GM23248 (cell line): ENCODE measurements around the gene SLC22A1. TPM values are rescaled to one million over a fixed set of nuclear protein-coding genes. Genes with fewer than 3 reads are reported as not detected.

Experiments
- DNase-seq: peaks from one replicate; pipeline ENCODE4 v3.0.0-alpha.2; 2015
- H2AFZ ChIP-seq: fragments of 200-600 bp; sonication (generic); 2 replicates; pipeline ENCODE4 v1.6.1; 2016; ENCODE audit warnings: antibody characterized with exemption
- H3F3A ChIP-seq: fragments of 200-600 bp; sonication (generic); 2 replicates; pipeline ENCODE4 v1.6.1; 2016; ENCODE audit warnings: mild to moderate bottlenecking, antibody characterized with exemption, mixed run types; ENCODE audit not compliant: insufficient read depth
- H3K27ac ChIP-seq: fragments of 200-600 bp; sonication (generic); 2 replicates; pipeline ENCODE4 v1.5.1; 2016; ENCODE audit warnings: mild to moderate bottlenecking
- H3K27me3 ChIP-seq: fragments of 200-600 bp; sonication (generic); replicated peaks from 2 replicates; pipeline ENCODE4 v1.6.1; 2016; ENCODE audit warnings: mild to moderate bottlenecking; ENCODE audit not compliant: insufficient read depth
- H3K36me3 ChIP-seq: fragments of 200-600 bp; sonication (generic); 2 replicates; pipeline ENCODE4 v1.6.1; 2016; ENCODE audit warnings: low read depth, mild to moderate bottlenecking
- H3K4me1 ChIP-seq: fragments of 200-600 bp; sonication (generic); 2 replicates; pipeline ENCODE4 v1.6.1; 2016; ENCODE audit warnings: mild to moderate bottlenecking; ENCODE audit not compliant: insufficient read depth
- H3K4me2 ChIP-seq: fragments of 200-600 bp; sonication (generic); one replicate; pipeline ENCODE4 v1.6.1; 2016; ENCODE audit warnings: mild to moderate bottlenecking; ENCODE audit not compliant: unreplicated experiment
- H3K4me3 ChIP-seq: fragments of 200-600 bp; sonication (generic); 2 replicates; pipeline ENCODE4 v1.5.1; 2016; ENCODE audit warnings: mild to moderate bottlenecking
- H3K79me2 ChIP-seq: fragments of 200-600 bp; sonication (generic); 2 replicates; pipeline ENCODE4 v1.6.1; 2016; ENCODE audit warnings: mild to moderate bottlenecking; ENCODE audit not compliant: insufficient read depth
- H3K9ac ChIP-seq: fragments of 200-600 bp; sonication (generic); 2 replicates; pipeline ENCODE4 v1.6.1; 2016; ENCODE audit warnings: mild to moderate bottlenecking
- H3K9me2 ChIP-seq: fragments of 200-600 bp; sonication (generic); 2 replicates; pipeline ENCODE4 v1.6.1; 2016; ENCODE audit warnings: mixed run types, mild to moderate bottlenecking, moderate library complexity; ENCODE audit not compliant: insufficient read depth
- H3K9me3 ChIP-seq: fragments of 200-600 bp; sonication (generic); one replicate; pipeline ENCODE4 v1.6.1; 2017; ENCODE audit warnings: low read depth
- H4K20me1 ChIP-seq: fragments of 200-600 bp; sonication (generic); 2 replicates; pipeline ENCODE4 v1.6.0; 2016; ENCODE audit not compliant: insufficient read depth
- EZH2 ChIP-seq: fragments of 200-600 bp; sonication (generic); IDR thresholded peaks from 2 replicates; pipeline ENCODE4 v1.6.1; 2018; ENCODE audit warnings: antibody characterized with exemption, mild to moderate bottlenecking; ENCODE audit not compliant: insufficient read depth, poor library complexity, severe bottlenecking
- EZH2phosphoT487 ChIP-seq: fragments of 200-600 bp; sonication (generic); IDR thresholded peaks from 2 replicates; pipeline ENCODE4 v1.6.1; 2018; ENCODE audit warnings: antibody characterized with exemption, moderate library complexity, mild to moderate bottlenecking, low read depth; ENCODE audit not compliant: insufficient read depth
- WGBS, 2 experiments: methylation state at CpG; one replicate each; pipeline ENCODE4 v1.1.6; 2015 to 2017; ENCODE audit warnings: low lambda C conversion rate in 2 of 2, low coverage in 1 of 2; ENCODE audit errors: missing lambda C conversion rate in 2 of 2; 5-methylcytosine and 5-hydroxymethylcytosine counted together
- in situ Hi-C: fragments of 300-500 bp; cut with MboI; formaldehyde crosslinking; loops from 2 replicates; pipeline ENCODE4 v1.15.0; 2020
- polyA plus RNA-seq: library from polyadenylated mRNA; unstranded; fragments of >200 nt; fragmentation: Nextera tagmentation; extraction: Ambion mirVana; gene quantifications from 2 replicates; pipeline ENCODE4 v1.2.1, GENCODE V29; 2016
- total RNA-seq: library from RNA; depleted of rRNA; stranded (reverse); fragments of >200 nt; shearing (Covaris generic); gene quantifications from 2 replicates; pipeline ENCODE4 v1.2.3, GENCODE V29; 2014

SLC22A1 gene
- total and polyA plus RNA-seq, 2 experiments from 2014 or later = not detected

- H3K9me3 ChIP-seq = no peaks in the 10 kb centered on the region
- no peak overlapping the region for H3K4me2 ChIP-seq
- in situ Hi-C loops = no loop called here
- H3K27ac ChIP-seq = no peak overlapping the region
- no peak for DNase-seq
- H2AFZ ChIP-seq = no peak overlapping the region
- H3K4me3 ChIP-seq = no peak overlapping the region
- H3K36me3 ChIP-seq = no peaks in the 10 kb centered on the region
- H3F3A ChIP-seq = no peaks in the 10 kb centered on the region
- H3K79me2 ChIP-seq = no peaks in the 10 kb centered on the region
- H3K9ac ChIP-seq = no peak overlapping the region
- no peaks in the 10 kb centered on the region for H3K9me2 ChIP-seq
- H3K4me1 ChIP-seq = no peaks in the 10 kb centered on the region
- H4K20me1 ChIP-seq = no peaks in the 10 kb centered on the region
- no peaks in the 10 kb centered on the region for H3K27me3 ChIP-seq
- 68 to 70% methylated on average over 5 of the region's 5 CpGs for WGBS, 2 experiments
- TF ChIP-seq EZH2phosphoT487 (no peak), EZH2 (no peak)
These were observed 2.9 kb upstream of the SLC22A1 start for GRCh38 chr6:160118620-160119229.

GRCh38 chr6:160120087-160120486 lies 1.5 kb upstream of the SLC22A1 start:
- Histone ChIP-seq H2AFZ (no peak overlapping the region), H3K79me2 (no peaks in the 10 kb centered on the region), H3F3A (no peaks in the 10 kb centered on the region), H3K9me3 (no peaks in the 10 kb centered on the region), H3K9ac (no peak overlapping the region), H3K27ac (no peak overlapping the region), H3K4me2 (no peak overlapping the region), H3K27me3 (no peaks in the 10 kb centered on the region), H3K9me2 (no peaks in the 10 kb centered on the region), H3K4me3 (no peak overlapping the region), H3K36me3 (no peaks in the 10 kb centered on the region), H3K4me1 (no peaks in the 10 kb centered on the region), H4K20me1 (no peaks in the 10 kb centered on the region)
- in situ Hi-C loops = no loop called here
- DNase-seq = no peak
- no peak for TF ChIP-seq EZH2phosphoT487
- TF ChIP-seq EZH2 = no peak
- WGBS, 2 experiments = 93 to 100% methylated on average over 1 of the region's 1 CpG

- Histone ChIP-seq H2AFZ (no peak overlapping the region), H3K4me3 (no peak overlapping the region), H3K4me2 (no peak overlapping the region), H3K27ac (no peak overlapping the region), H3K4me1 (no peaks in the 10 kb centered on the region), H3K9me2 (no peaks in the 10 kb centered on the region), H3K79me2 (no peaks in the 10 kb centered on the region), H3K9me3 (no peaks in the 10 kb centered on the region), H3F3A (no peaks in the 10 kb centered on the region), H3K9ac (no peak overlapping the region), H3K36me3 (no peaks in the 10 kb centered on the region), H4K20me1 (no peaks in the 10 kb centered on the region), H3K27me3 (no peaks in the 10 kb centered on the region)
- TF ChIP-seq EZH2 = no peak
- no peak for TF ChIP-seq EZH2phosphoT487
- WGBS, 2 experiments = 97 to 98% methylated on average over 14 of the region's 14 CpGs
- in situ Hi-C loops = no loop called here
- no peak for DNase-seq
These were observed 366 bp downstream of the SLC22A1 start for GRCh38 chr6:160121981-160122380.

- no peaks in the 10 kb centered on the region for H3K4me1 ChIP-seq
- no peak overlapping the region for H3K4me2 ChIP-seq
- no peaks in the 10 kb centered on the region for H3K9me2 ChIP-seq
- H3K9me3 ChIP-seq = no peaks in the 10 kb centered on the region
- no peak for DNase-seq
- H2AFZ ChIP-seq = no peak overlapping the region
- no peaks in the 10 kb centered on the region for H3K27me3 ChIP-seq
- no peaks in the 10 kb centered on the region for H4K20me1 ChIP-seq
- H3K4me3 ChIP-seq = no peak overlapping the region
- H3K27ac ChIP-seq = no peak overlapping the region
- no peaks in the 10 kb centered on the region for H3K79me2 ChIP-seq
- H3K36me3 ChIP-seq = no peaks in the 10 kb centered on the region
- no peak overlapping the region for H3K9ac ChIP-seq
- TF ChIP-seq EZH2phosphoT487 (no peak), EZH2 (no peak)
- 95% methylated on average over 5 of the region's 5 CpGs for WGBS, 2 experiments
- in situ Hi-C loops = no loop called here
- no peaks in the 10 kb centered on the region for H3F3A ChIP-seq
These were observed 1.1 kb downstream of the SLC22A1 start for GRCh38 chr6:160122744-160123143.

- Histone ChIP-seq H3F3A (no peaks in the 10 kb centered on the region), H3K9me2 (no peaks in the 10 kb centered on the region), H3K79me2 (no peaks in the 10 kb centered on the region), H2AFZ (no peak overlapping the region), H3K9me3 (no peaks in the 10 kb centered on the region), H3K4me3 (no peak overlapping the region), H3K27me3 (no peaks in the 10 kb centered on the region), H3K4me1 (no peaks in the 10 kb centered on the region), H3K4me2 (no peak overlapping the region), H3K27ac (no peak overlapping the region), H3K9ac (no peak overlapping the region), H3K36me3 (no peaks in the 10 kb centered on the region), H4K20me1 (no peaks in the 10 kb centered on the region)
- no peak for TF ChIP-seq EZH2phosphoT487
- TF ChIP-seq EZH2 = no peak
- in situ Hi-C loops = no loop called here
- no peak for DNase-seq
- WGBS, 2 experiments = 92 to 97% methylated on average over 2 of the region's 2 CpGs
These were observed 2.4 kb downstream of the SLC22A1 start for GRCh38 chr6:160124007-160124406.
